Measurements from ENCODE around the gene BHLHA9.
A peak's percentile ranks its signal among the peaks of the same experiment; 100 is the strongest.

BHLHA9 gene

GRCh38 chr17:1227917-1228780 is 42.1 kb upstream of the BHLHA9 start:
- H3K27ac ChIP-seq = no peak overlapping the region

GRCh38 chr17:1228781-1229348 is 41.4 kb upstream of the BHLHA9 start:
- TF ChIP-seq, protein P1, sequence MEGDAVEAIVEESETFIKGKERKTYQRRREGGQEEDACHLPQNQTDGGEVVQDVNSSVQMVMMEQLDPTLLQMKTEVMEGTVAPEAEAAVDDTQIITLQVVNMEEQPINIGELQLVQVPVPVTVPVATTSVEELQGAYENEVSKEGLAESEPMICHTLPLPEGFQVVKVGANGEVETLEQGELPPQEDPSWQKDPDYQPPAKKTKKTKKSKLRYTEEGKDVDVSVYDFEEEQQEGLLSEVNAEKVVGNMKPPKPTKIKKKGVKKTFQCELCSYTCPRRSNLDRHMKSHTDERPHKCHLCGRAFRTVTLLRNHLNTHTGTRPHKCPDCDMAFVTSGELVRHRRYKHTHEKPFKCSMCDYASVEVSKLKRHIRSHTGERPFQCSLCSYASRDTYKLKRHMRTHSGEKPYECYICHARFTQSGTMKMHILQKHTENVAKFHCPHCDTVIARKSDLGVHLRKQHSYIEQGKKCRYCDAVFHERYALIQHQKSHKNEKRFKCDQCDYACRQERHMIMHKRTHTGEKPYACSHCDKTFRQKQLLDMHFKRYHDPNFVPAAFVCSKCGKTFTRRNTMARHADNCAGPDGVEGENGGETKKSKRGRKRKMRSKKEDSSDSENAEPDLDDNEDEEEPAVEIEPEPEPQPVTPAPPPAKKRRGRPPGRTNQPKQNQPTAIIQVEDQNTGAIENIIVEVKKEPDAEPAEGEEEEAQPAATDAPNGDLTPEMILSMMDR (conservative IDR thresholded peaks at IDR 0.05) = no peak
- peak overlapping the region; percentile 51; the same call in 1 of the 2 replicates for H3K27ac ChIP-seq

More at GRCh38 chr17:1227917-1228780, 42.1 kb upstream of the BHLHA9 start:
- TF ChIP-seq, protein P1 (conservative IDR thresholded peaks at IDR 0.05) = no peak

DNA sequence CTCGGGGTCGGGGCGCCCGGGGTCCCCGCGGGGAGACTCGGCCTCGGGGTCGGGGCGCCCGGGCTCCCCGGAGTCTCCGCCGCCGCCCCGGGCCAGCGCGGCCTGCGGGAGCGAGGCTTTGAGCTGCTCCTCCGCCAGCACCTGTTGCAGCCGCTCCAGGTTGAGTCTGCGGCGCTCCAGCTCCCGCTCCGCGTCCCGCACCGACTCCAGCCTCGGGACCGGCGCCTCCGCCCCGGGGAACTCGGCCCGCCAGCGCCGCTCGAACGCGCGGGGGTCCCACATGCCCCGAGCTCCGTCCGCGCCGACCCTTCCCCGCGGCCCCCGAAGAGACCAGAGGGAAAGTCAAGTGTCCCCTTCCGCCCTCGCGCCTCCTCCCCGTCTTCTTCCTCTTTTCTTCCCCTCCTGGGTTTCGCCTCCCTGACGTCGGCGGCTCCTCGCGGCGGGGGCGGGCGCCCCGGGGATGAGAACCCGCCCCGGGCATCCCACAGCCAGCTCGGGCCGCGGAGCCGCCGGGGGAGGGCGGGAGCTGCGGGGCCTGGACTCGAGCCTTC is 40.8 kb upstream of the BHLHA9 start:
- TF ChIP-seq, protein P1 (conservative IDR thresholded peaks at IDR 0.05) = no peak
- H3K27ac ChIP-seq = peak overlapping the region; percentile 51; the same call in 1 of the 2 replicates

- peak overlapping the region; percentile 51; the same call in 1 of the 2 replicates for H3K27ac ChIP-seq
- TF ChIP-seq, protein P1 (conservative IDR thresholded peaks at IDR 0.05) = no peak
Observed at GRCh38 chr17:1229900-1230501, 40.2 kb upstream of the BHLHA9 start.

- TF ChIP-seq, protein P1 (conservative IDR thresholded peaks at IDR 0.05) = no peak
- no peak overlapping the region for H3K27ac ChIP-seq
Observed at GRCh38 chr17:1231456-1231855, 38.8 kb upstream of the BHLHA9 start.

- H3K27ac ChIP-seq = no peak overlapping the region
- TF ChIP-seq, protein P1 (conservative IDR thresholded peaks at IDR 0.05) = no peak
Observed at GRCh38 chr17:1232331-1232730, 37.9 kb upstream of the BHLHA9 start.

GRCh38 chr17:1232786-1233185 is 37.5 kb upstream of the BHLHA9 start:
- TF ChIP-seq, protein P1 (conservative IDR thresholded peaks at IDR 0.05) = no peak
- H3K27ac ChIP-seq = no peak overlapping the region

Measured in VCaP (cell line).